HG02938 (cell line): ENCODE data around the gene FAM234B.
"Not testable (repeated sequence)": the region's sequence is repeated elsewhere in the genome, so short reads cannot be mapped to it uniquely, and the experiment has no call there.

Experiments
- ATAC-seq: cut with Tn5 transposase; IDR thresholded peaks from one replicate; pipeline ENCODE4 v1.9.1; 2021; ENCODE audit warnings: mild to moderate bottlenecking, moderate library complexity; ENCODE audit not compliant: unreplicated experiment

Gene FAM234B

DNA sequence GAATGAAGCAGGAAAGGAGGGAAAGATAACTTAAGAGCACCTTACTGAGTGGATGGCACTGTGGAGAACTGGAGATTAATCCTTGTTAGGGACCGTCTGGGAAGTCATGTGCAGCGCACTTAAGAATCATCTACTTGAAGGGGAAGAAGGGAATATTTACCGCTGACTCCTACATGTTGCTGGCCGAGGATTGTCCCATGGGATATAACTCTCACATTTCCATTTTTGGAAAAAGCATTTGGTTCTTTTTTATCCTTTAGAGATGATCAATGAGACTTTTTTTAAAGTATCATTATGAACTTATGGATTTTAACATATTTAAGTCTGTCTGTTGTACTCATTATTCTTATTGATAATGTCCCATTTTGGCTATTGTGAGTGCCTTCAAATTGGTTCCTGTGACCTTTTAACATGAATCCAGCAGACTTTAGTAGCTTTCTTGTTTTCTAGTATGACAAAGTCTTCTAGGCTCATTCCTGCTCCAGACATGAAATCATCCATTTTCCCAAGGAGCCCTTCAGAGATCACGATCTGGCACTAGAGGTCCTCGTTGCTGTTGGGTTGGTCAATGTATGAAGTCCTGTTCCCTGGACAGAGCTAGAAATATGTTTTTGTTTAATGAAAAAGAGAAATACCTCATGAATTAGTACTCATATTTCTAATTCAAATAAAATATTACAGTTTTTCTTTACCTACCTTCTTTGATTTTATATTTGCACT is 20.2 kb upstream of the FAM234B start:
- no peak for ATAC-seq

DNA sequence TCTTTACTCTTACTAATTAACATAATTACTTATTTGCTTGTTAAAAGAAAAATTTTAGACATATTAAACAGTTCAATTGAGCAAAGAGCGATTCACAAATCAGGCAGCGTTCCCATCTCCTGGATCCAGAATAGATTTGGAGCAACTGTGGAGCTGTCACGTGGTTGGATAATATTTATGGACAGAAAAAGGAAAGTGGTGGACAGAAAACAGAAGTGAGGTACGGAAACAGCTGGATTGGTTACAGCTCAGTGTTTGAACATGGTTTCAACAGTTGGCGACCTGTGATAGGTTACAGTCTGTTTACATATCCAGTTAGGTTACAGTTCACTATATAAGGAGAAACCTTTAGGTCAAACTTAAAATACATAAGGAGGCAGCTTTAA is 19.7 kb upstream of the FAM234B start:
- ATAC-seq, result no peak

DNA sequence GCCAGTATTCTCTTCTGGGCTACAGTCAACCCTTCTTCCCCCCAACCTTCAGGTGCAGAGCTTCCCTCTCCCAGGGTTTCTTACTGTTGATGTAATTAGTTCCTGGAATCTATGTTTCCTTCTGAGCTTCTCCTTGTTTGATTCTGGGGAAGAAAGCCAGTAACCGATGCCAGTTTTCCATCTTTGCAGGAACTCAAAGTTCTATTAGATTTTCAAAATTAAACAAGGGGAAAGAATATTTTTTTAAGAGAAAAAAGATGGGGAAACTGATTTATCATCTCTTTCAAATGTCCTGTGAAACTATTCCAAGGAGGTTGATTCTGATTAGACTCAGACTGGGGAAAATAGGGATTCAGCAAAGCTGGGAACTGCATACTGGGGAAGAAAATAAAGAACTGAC is 17.9 kb upstream of the FAM234B start:
- ATAC-seq, result no peak

DNA sequence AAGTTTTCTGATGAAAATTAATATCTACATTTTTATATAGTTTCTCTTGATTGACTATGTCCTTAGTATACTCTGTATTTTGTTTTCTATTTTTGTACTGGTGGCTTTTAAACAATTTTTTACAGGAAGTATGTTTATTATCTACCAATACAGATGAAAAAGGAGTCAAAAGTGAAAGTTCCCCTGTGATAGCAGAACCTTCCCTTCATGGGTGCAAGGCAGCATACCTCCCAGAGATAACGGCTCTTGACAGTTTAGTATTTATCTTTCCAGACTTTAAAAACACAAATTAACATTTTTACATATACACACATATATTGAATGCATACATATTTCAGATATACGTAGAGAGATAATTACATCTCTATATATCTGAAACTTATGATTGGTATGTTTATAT is 17.1 kb upstream of the FAM234B start:
- ATAC-seq, result no peak

DNA sequence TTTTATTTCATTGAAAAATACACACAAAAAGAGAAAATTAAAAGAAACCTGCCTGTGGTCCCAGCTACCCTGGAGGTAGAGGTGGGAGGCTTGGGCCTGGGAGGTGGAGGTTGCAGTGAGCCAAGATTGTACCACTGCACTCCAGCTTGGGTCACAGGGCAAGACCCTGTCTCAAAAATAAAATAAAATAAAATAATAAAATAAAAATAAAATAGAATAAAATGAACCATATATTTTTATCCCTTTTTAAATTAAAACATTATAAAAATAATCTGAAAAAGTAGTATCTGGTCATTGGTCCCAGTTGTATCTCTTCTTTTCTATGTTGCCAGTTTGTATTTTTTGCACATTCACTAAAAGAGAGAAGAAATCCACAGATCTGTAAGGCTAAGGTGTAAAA is 16.7 kb upstream of the FAM234B start:
- ATAC-seq, result no peak

DNA sequence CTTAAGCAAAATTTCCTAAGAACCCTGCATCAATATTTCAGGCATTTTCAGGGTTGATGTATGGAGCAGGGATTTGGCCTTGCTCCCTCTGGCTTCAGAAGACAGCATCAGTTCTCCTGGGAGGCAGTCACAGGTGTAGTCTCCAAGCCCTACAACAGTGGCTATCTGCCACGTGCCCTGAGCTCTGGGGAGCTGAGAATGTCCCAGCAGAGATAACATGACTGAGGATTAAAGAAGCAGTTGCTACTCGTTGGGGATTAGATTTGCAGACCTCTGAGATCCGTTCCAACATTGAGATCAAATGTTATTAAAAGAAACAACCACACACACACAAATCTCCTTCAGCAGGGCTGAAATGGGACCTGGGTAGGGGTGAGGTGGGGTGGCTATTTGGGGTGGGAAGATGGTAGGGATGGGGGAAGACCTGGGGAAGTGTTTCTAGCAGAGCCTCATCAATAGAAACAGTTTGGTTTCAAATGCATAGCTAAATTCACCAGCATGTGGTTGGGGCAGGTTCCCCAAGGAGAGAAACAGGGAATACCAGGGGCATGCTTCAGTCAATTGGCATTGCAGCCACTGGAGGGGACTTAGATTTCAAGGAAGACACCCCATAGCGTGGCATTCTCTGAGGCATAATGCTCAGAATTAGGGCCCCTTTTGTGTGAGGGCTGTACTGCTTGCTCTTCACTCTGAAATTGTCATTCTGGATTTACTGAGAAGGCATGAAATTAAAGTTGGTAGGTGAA is 15.2 kb upstream of the FAM234B start:
- ATAC-seq, result no peak

DNA sequence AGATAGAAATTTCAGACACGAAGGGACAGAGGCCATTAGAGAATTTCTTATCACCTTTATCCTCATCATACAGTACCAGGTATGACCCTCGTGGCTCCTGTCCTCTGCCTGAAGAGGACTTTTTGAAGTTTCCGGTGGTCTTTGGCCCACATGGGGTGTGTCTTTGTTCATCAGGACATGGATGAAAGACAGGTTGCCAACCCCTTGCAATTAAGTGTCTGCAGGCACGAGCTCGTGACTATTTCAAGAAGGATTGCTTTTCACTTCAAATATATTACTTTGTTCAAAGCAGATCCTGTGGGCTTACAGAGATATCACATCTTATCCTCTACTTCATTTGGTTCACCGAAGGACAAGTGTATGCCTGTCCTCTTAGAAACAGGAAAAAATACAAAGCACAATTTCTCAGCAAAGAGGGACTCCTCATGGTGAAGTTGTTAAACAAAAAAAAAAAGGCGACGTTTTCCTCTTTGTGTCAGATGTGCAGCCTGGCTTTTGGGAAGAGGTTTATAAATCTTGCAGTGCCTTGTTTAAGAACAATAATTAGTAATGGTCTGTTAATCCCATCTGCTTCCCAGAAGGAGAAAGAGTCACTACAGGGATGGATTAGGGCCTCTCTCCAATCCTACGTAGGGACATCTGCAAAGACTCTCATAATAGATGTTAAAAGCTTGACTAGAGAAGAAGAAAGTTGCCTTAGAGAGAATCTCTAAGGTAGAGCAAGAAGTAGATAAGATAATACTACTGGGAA is 13.5 kb upstream of the FAM234B start:
- no peak for ATAC-seq

DNA sequence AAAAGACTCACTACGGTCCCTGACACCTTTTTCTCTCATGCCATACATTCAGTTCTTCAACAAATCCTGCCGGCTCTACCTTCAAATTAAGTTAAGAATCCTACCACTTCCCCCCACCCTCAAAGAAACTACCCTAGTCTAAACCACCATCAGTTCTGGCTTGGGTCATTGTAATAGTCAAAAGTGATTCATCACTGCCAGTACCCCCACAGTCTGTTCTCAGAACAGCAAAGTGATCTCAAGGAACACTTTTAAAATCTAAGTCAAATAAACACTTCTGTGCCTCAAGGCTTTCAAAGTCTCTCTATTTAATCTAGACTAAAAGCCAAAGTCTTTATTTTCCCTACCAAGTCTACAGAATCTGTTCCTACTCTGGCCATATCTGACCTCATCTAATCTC is 12.0 kb upstream of the FAM234B start:
- no peak for ATAC-seq

DNA sequence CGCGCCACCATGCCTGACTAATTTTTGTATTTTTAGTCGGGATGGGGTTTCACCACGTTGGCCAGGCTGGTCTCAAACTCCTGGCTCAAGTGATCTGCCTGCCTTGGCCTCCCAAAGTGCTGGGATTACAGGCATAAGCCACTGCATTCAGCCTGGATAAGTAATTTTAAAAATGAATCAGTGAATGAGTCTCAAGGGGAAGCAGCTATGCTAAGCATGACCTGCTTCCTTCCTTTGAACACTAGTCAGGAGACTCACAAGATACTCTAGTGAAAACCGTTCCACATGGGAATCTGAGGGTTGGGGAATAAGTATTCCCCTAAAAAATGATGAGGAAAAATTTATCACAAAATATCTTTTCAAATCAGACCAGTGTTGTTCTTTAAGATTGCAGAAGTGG is 10.7 kb upstream of the FAM234B start:
- ATAC-seq, result no peak

DNA sequence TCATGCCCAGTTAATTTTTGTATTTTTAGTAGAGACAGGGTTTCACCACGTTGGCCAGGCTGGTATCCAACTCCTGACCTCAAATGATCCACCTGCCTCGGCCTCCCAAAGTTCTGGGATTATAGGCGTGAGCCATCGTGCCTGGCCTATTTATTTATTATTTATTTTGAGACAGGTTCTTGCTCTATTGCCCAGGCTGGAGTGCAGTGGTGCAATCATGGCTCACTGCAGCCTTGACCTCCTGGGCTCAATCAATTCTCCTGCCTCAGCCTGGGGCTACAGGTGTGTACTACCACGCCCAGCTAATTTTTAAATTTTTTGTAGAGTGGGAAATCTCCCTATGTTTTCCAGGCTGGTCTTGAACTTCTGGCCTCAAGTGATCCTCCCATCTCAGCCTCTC is 8.8 kb upstream of the FAM234B start:
- ATAC-seq, result not testable (repeated sequence)

DNA sequence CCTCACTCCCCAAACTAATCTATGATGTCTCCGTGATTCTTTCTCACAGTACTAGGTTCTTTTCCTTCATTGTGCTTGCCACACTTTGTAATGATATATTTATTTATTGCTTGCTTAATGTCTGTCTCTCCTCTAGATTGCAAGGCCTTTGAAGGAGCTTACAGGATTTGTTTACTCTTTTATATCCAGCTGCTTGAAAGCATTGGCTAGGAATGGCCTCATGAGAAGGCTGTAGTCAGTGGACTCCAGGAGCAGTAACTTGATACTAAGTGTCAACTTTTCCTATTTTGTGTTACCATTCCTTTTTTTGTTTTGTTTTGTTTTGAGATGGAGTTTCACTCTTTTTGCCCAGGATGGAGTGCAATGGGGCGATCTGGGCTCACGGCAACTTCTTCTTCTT is 7.3 kb upstream of the FAM234B start:
- no peak for ATAC-seq

DNA sequence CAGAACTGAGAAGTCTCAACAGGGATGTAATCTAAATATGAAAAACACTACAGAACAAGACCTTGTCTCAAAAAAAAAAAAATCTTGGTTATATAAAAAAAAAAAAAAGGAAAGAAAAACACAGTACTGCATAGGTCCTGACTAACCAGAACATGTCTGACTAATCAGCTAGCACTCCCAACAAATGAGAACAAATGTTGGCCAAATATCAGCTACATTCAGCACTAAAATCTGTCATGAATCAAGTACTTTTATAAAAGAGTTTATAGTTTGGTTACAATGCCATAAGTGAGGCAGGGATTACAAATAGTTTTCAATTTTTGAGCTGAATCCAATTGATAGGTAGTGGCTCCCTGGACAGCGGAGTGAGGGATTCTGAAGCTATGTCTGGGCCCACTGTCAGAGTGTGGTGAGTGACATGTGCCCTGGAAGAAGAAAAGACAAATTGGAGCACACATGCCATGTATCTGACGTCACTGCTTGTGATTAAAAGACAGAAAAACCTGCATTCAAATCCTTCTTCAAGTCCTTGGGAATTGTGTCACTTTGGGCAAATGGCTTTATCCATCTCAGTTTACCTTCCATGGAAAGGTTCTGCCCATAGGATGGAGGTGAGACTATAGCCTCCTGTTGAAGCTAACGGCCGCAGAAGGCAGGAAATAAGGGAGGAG is 5.6 kb upstream of the FAM234B start:
- ATAC-seq, result no peak

DNA sequence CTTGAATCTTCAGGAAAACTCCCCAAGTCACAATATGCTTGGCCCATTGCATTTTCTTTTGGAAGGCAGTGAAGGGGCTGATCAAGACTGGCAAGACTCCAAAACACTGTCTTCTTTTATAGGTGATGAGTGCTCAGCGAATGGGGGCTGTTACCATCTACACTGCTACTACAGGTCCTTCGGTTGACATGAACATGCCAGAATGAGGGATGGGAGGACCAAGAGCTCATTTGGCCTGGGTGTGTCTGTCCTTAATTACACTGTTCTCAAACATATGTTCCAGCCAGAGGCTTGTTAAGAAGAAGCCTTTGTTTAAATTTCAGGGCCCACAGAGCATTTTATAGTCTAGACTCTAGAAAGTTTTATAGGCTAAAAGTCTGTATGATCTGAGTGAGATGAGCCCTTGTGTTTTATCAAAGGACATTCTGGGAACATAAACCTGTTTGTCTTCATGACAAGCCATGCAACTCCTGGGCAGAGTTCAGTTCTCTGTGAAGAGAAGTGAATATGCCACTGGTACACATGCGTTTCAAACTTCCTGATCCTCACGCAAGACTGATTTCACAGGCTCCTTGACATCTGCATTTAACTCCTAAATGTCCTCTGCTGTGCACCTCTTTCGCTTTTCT is 4.7 kb upstream of the FAM234B start:
- no peak for ATAC-seq

DNA sequence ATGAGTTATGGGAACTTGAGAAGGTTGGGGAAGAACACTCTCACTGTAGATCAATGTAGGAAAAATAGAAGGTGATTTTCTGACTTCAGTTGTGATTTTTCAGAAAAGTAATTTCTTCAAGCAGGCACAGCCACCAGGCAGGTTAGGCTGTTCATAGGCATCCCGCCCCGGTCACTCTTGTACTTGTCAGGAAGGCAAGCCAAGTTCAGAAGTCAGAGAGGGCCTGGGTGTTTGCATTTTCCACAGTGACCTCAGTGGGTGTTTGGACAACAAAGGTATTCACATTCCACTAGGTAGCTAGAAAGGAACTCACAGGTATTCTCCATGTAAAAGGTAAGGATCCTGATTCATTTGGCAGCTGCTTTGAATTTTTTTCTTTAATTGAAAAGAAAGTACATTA is 3.0 kb upstream of the FAM234B start:
- no peak for ATAC-seq

DNA sequence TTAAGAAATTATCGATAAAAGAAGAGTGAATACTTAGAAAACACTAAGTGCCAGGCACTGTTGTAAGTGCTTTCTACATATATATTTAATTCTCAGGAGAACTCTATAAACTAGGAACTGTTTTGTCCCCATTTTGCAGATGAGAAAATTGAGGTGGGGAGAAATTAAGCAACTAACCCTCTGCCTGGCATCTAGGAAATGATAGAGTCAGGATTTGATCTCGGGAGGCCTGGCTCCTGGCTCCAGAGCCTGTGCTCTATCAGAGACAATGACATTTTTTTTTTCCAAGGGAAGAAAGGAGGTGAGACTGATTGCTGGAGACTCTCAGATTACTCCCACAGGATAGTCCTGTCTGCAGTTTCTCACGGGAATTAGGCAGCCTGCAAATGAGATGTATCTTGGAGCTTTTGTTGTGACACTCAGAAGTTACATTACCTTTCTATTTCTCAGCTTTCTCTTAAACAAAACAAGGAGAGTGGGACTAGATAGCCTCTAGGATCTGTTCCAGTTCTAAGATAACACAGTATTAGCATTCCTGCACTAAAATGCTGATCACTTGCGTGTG is 1.4 kb upstream of the FAM234B start:
- no peak for ATAC-seq

DNA sequence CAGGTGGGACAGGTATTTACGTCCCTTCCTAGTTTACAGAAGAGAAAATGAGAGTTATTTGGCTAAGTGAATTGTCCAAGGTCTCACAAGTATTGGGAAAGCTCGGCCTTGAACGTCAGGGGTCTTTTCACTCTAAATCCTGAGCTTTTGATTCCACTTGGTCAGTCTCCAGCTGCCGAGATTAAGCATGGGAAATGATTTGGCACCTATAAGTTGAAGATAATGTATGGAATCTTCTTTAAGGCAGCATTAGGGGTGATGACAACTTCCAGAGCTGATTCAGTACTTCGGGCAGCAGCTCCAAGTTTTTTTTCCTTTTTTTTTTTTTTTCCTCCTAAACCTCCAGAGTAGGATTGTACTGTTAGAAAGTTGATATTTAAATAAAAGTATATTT is 722 bp downstream of the FAM234B start:
- ATAC-seq, result no peak

DNA sequence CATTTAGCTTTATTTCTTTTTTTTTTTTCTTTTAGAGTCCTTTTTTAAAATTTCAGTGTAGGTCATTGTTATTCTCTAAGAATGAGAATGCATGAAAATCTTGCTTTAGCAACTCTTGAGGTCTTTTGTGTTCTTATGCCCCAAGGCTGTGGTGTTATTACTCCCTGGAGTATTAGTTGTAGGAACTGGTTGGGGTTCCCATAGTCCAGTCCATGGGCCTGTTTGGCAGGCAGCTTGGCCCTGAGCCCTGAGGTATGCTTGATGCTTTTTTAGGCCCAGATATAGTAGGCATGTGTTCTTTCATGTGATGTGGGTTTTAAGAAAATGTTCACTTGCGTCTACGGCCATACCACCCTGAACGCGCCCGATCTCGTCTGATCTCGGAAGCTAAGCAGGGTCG is 1.6 kb downstream of the FAM234B start:
- ATAC-seq, result no peak

DNA sequence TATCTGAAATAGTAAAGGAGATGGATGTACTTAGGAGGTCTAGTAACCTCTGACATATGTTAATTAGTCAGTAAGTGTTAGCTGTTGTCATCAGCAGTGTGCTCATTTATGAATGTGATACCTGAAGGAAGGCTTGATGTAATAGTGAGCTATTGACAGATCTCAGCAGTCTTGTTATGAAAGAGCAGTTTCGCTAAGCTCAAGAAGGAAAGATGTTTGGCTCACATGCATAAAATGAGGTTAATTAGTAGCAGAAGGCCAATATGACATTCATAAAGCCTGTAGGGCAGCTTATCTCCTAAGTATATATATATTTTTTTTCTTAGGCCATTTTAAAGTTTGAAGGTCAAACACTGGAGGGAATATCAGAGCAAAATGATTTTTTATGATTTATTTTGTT is 2.8 kb downstream of the FAM234B start:
- peak; percentile 76 for ATAC-seq

DNA sequence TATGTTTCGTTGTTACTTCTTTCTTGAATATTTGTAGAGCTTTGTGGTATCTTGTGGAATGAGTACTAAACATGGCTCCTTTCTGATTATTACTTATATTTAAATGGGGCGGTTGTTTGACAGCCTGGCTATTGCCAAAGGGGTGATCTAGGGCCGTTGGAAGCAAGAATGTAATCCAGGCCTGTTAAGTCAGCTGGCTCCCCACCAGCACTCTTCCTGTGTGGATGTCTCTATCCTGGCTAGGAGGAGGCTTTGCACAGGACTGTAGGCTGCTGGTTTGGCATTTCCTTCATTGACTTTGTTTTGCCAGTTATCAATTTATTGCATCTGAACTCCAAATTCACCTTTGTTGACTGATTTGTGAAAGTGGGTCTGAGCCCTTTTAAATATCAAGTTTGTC is 5.6 kb downstream of the FAM234B start:
- no peak for ATAC-seq

DNA sequence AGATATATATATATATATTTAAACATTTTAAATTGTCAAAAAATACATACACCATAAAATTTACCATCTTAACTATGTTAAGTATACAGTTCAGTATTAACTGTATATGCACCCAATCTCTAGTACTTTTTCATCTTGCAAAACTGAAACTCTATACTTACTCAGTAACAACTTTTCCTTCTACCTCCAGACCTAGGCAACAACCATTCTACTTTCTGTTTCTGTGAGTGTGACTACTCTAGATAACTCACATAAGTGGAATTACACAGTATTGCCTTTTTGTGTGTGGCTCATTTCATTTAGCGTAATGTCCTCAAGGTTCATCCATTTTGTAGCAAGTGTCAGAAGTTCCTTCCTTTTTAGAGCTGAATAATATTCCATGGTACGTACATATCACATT is 8.2 kb downstream of the FAM234B start:
- ATAC-seq, result peak; percentile 52

DNA sequence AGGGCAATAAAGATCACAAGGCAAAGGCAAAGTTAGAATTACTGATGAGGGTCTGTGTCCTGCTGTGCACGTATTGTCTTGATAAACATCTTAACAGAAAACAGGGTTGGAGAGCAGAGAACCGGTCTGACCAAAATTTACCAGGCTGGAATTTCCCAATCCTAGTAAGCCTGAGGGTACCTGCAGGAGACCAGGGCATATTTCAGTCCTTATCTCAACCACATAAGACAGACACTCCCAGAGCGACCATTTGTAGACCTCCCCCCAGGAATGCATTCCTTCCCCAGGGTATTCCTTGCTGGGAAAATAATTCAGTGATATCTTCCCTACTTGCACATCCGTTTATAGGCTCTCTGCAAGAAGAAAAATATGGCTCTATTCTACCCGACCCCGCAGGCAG is 9.4 kb downstream of the FAM234B start:
- ATAC-seq, result not testable (repeated sequence)
